B cell (primary cell): Measurements from ENCODE around the gene LEPR. TPM values are rescaled to one million over a fixed set of nuclear protein-coding genes. Genes with fewer than 3 reads are reported as not detected.

Experiments used
- ATAC-seq: fragments of 200-7000 bp; cut with Tn5 transposase; one replicate; pipeline ENCODE4 v1.10.0; 2021; ENCODE audit warnings: low read depth, mild to moderate bottlenecking, moderate number of reproducible peaks, moderate library complexity
- CTCF ChIA-PET: fragments of 350-600 bp; sonication (Branson Sonifier 250); formaldehyde crosslinking; loops from one replicate; lab custom pipeline; 2021; ENCODE audit warnings: antibody characterized with exemption, inconsistent platforms; lab: Charles Lee
- POLR2A ChIA-PET: fragments of 350-600 bp; sonication (Branson Sonifier 250); formaldehyde crosslinking; loops from one replicate; lab custom pipeline; 2021; ENCODE audit warnings: antibody characterized with exemption; lab: Charles Lee
- DNase-seq: peaks from one replicate; pipeline ENCODE4 v3.0.0; 2013
- H2AFZ ChIP-seq: 2 replicates; pipeline ENCODE4 v1.6.1; 2012; ENCODE audit warnings: mild to moderate bottlenecking, low read depth, low read length; ENCODE audit not compliant: insufficient read depth, poor library complexity, severe bottlenecking
- H3K27ac ChIP-seq, 2 donors: 1 replicate in 1 of 2; 2 replicates in 1 of 2; pipeline ENCODE4 v1.5.1; 2012 to 2013; ENCODE audit warnings: low read length in 2 of 2, mild to moderate bottlenecking in 2 of 2, moderate library complexity in 1 of 2
- H3K27me3 ChIP-seq, 4 experiments: fragments of 200-600 bp in 1 of 4; sonication (generic) in 1 of 4; replicated peaks in 1 of 4; 1 replicate in 2 of 4; 2 replicates in 2 of 4; pipeline versions ENCODE4 v1.6.1 to v1.7.0; 2013 to 2016; ENCODE audit warnings: low read length in 3 of 4, mild to moderate bottlenecking in 2 of 4, mixed read lengths in 1 of 4, moderate library complexity in 1 of 4; ENCODE audit not compliant: insufficient read depth in 4 of 4, control insufficient read depth in 3 of 4; ENCODE audit errors: control extremely low read depth in 1 of 4
- H3K36me3 ChIP-seq, 2 experiments: replicated peaks in 1 of 2; 1 replicate in 1 of 2; 2 replicates in 1 of 2; pipeline versions ENCODE4 v1.6.1 to v1.7.1; 2013; ENCODE audit warnings: low read length in 1 of 2; ENCODE audit not compliant: insufficient read depth in 2 of 2, control insufficient read depth in 1 of 2; ENCODE audit errors: control extremely low read depth in 1 of 2, extremely low read depth in 1 of 2
- H3K4me1 ChIP-seq, 2 donors: fragments of 200-600 bp in 1 of 2; sonication (generic) in 1 of 2; 1 replicate in 1 of 2; 2 replicates in 1 of 2; pipeline versions ENCODE4 v1.5.1 to v1.6.1; 2013 to 2017; ENCODE audit warnings: low read length in 2 of 2; ENCODE audit not compliant: control insufficient read depth in 2 of 2, insufficient read depth in 2 of 2
- H3K4me2 ChIP-seq: replicated peaks from 2 replicates; pipeline ENCODE3; 2012; ENCODE audit warnings: mild to moderate bottlenecking, low read depth, low read length; ENCODE audit not compliant: poor library complexity, severe bottlenecking
- H3K4me3 ChIP-seq, 5 experiments: fragments of 200-600 bp in 1 of 5; sonication (generic) in 1 of 5; 1 replicate in 3 of 5; 2 replicates in 2 of 5; pipeline versions ENCODE4 v1.5.1 to v1.7.0; 2011 to 2016; ENCODE audit warnings: low read length in 4 of 5, mild to moderate bottlenecking in 4 of 5, low read depth in 2 of 5, control low read depth in 1 of 5, moderate library complexity in 1 of 5; ENCODE audit not compliant: insufficient read depth in 1 of 5; ENCODE audit errors: control extremely low read depth in 1 of 5, extremely low read depth in 1 of 5
- H3K79me2 ChIP-seq: fragments of 200-600 bp; sonication (generic); one replicate; pipeline ENCODE4 v1.6.0; 2016; ENCODE audit warnings: low read length; ENCODE audit not compliant: control insufficient read depth, insufficient read depth
- H3K9ac ChIP-seq: fragments of 200-600 bp; sonication (generic); 2 replicates; pipeline ENCODE4 v1.6.1; 2017; ENCODE audit warnings: mild to moderate bottlenecking, low read length, moderate library complexity
- H3K9me3 ChIP-seq, 3 donors: one replicate each; pipeline versions ENCODE4 v1.6.1 to v1.7.1; 2013; ENCODE audit warnings: low read length in 2 of 3; ENCODE audit not compliant: control insufficient read depth in 2 of 3, insufficient read depth in 1 of 3; ENCODE audit errors: control extremely low read depth in 1 of 3
- H4K20me1 ChIP-seq: 2 replicates; pipeline ENCODE4 v1.6.0; 2012; ENCODE audit warnings: mild to moderate bottlenecking, low read length; ENCODE audit not compliant: insufficient read depth, control insufficient read depth, poor library complexity, severe bottlenecking
- H3K27ac Mint-ChIP-seq: one replicate; pipeline ENCODE4 v1.8.0; 2021; ENCODE audit warnings: mixed read lengths
- H3K27me3 Mint-ChIP-seq: one replicate; pipeline ENCODE4 v1.8.0; 2021; ENCODE audit warnings: mixed read lengths
- H3K4me1 Mint-ChIP-seq: one replicate; pipeline ENCODE4 v1.8.0; 2021; ENCODE audit warnings: mixed read lengths
- H3K4me3 Mint-ChIP-seq: one replicate; pipeline ENCODE4 v1.8.0; 2021; ENCODE audit warnings: mixed read lengths
- H3K9me3 Mint-ChIP-seq: one replicate; pipeline ENCODE4 v1.8.0; 2022; ENCODE audit warnings: mixed read lengths; ENCODE audit not compliant: insufficient read depth
- EZH2 ChIP-seq: IDR thresholded peaks from 2 replicates; pipeline ENCODE4 v1.6.1; 2012; ENCODE audit warnings: borderline replicate concordance, low read depth, mild to moderate bottlenecking, moderate library complexity, low read length; ENCODE audit not compliant: insufficient read depth, poor library complexity, severe bottlenecking
- WGBS: methylation state at CpG from one replicate; pipeline ENCODE4 v1.1.5; 2013; ENCODE audit warnings: missing lambda C conversion rate; ENCODE audit not compliant: insufficient coverage; 5-methylcytosine and 5-hydroxymethylcytosine counted together
- intact Hi-C: fragments of 100-400 bp; cut with micrococcal nuclease; formaldehyde crosslinking; loops from one replicate; pipeline ENCODE4 v1.10.0; 2022
- polyA plus RNA-seq: library from polyadenylated mRNA; depleted of rRNA; stranded (reverse); fragments of >200 nt; gene quantifications from 2 replicates; pipeline ENCODE4 v1.2.3, GENCODE V29; 2012
- total RNA-seq, 2 donors: library from RNA; stranded (reverse); fragments of 120-200 nt in 1 of 2; gene quantifications; 1 replicate in 1 of 2; 2 replicates in 1 of 2; pipeline versions ENCODE4 v1.2.3 to v1.2.4, GENCODE V29; 2013 to 2022
- TF ChIP-seq, protein P1 (sequence below): fragments of 200-600 bp; IDR thresholded peaks from one replicate; pipeline ENCODE4 v1.8.0; 2022; ENCODE audit warnings: antibody characterized with exemption, mild to moderate bottlenecking

Gene LEPR
- total and polyA plus RNA-seq, 2 donors (not counting 1 experiment from before 2014, with no cell fraction given) = 0.19 to 0.30 TPM

DNA sequence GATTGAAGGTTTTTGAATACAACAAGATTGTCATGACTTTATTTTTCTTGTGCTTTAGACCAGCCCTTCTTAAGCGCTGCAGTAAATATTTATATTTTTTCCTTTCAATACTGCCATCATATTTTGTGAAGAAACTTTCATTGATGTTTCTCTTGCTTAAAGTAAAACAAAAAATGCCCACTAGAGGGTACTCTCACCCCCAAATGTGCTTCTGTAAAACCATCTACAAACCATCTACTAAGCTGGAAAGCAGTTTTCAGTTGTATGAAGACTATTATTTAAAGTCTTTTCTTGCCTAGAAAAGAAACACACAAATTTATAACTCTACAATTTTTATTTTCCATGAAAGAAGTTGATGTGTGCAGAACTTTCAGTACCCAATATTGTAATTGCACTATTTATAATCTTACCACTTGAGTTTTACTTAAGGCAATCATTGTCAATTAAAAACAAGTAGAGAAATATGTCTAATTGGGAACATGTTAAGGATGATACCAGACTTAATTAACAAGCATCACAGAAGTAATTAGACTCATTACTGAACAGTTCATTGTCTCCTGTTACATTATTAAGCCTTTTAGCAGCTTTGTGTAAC lies 10.7 kb downstream of the LEPR start:
- H3K9me3 Mint-ChIP-seq = no peaks in the 10 kb centered on the region

DNA sequence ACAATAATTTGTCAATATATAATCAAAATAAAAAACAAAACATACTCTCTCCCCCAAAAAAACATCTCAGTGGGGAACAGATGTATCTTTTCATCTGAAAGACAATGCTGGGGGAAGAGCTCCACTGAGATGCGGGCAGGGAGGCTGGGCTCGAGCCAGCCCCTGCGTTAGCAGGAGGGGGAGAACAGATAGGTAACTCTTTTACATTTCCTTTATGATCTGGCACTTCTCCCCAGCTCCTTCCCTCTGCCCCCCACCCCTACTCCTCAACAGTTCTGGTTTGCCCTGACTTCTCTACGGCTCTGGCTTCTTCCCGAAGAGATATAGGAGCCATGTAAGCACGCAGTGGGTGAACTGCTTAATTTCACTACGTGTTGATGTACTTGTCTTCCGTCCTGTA lies 12.4 kb downstream of the LEPR start:
- H3K4me1 Mint-ChIP-seq = no peaks in the 10 kb centered on the region
- H3K27me3 ChIP-seq = no peaks in the 10 kb centered on the region
- DNase-seq (no peak), ATAC-seq (no peak)
- no peak overlapping the region for H3K4me2 ChIP-seq
- H2AFZ ChIP-seq = no peak overlapping the region
- ChIA-PET CTCF (interaction anchor here (0.8 to 1.2 kb wide), 2 partner anchors 13 to 1368 kb away, joined by 3 read pairs; partner anchors contain the start of genes INSL5, LEPR and LEPROT), POLR2A (no interaction called here)
- no peaks in the 10 kb centered on the region for H3K4me1 ChIP-seq
- no peaks in the 10 kb centered on the region for H3K79me2 ChIP-seq
- no peaks in the 10 kb centered on the region for H3K27me3 Mint-ChIP-seq
- no peak overlapping the region for H3K4me3 ChIP-seq
- no peaks in the 10 kb centered on the region for H3K9me3 ChIP-seq
- H3K9ac ChIP-seq = no peak overlapping the region
- H3K4me3 Mint-ChIP-seq = no peak overlapping the region
- no peak overlapping the region for H3K27ac Mint-ChIP-seq
- no peaks in the 10 kb centered on the region for H4K20me1 ChIP-seq
- WGBS = 100% methylated on average over 1 of the region's 8 CpGs
- TF ChIP-seq, protein P1, sequence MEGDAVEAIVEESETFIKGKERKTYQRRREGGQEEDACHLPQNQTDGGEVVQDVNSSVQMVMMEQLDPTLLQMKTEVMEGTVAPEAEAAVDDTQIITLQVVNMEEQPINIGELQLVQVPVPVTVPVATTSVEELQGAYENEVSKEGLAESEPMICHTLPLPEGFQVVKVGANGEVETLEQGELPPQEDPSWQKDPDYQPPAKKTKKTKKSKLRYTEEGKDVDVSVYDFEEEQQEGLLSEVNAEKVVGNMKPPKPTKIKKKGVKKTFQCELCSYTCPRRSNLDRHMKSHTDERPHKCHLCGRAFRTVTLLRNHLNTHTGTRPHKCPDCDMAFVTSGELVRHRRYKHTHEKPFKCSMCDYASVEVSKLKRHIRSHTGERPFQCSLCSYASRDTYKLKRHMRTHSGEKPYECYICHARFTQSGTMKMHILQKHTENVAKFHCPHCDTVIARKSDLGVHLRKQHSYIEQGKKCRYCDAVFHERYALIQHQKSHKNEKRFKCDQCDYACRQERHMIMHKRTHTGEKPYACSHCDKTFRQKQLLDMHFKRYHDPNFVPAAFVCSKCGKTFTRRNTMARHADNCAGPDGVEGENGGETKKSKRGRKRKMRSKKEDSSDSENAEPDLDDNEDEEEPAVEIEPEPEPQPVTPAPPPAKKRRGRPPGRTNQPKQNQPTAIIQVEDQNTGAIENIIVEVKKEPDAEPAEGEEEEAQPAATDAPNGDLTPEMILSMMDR = no peak
- no peak for TF ChIP-seq EZH2
- H3K36me3 ChIP-seq = peaks cover 3 to 7% of the 10 kb centered on the region in 2 experiments
- H3K27ac ChIP-seq = no peak overlapping the region
- intact Hi-C loops = loop anchor here (5.0 kb wide), 1 partner anchor 1014 kb away; no protein-coding TSS in a partner anchor
- H3K9me3 Mint-ChIP-seq = no peaks in the 10 kb centered on the region

More for the DNA sequence above, 10.7 kb downstream of the LEPR start:
- Histone ChIP-seq H4K20me1 (no peaks in the 10 kb centered on the region), H3K4me3 (no peak overlapping the region), H3K9ac (no peak overlapping the region), H3K27ac (no peak overlapping the region), H3K4me2 (no peak overlapping the region), H2AFZ (no peak overlapping the region), H3K79me2 (no peaks in the 10 kb centered on the region), H3K36me3 (peaks cover 3 to 7% of the 10 kb centered on the region in 2 experiments), H3K9me3 (no peaks in the 10 kb centered on the region), H3K27me3 (no peaks in the 10 kb centered on the region), H3K4me1 (no peaks in the 10 kb centered on the region)
- Mint-ChIP-seq H3K4me1 (no peaks in the 10 kb centered on the region), H3K27me3 (no peaks in the 10 kb centered on the region), H3K27ac (no peak overlapping the region), H3K4me3 (no peak overlapping the region)
- CTCF ChIA-PET = interaction anchor here (0.8 to 2.5 kb wide), 6 partner anchors 10 to 1015 kb away, joined by 3 to 15 read pairs (median 4); partner anchors contain the start of genes LEPR and LEPROT
- POLR2A ChIA-PET = no interaction called here
- TF ChIP-seq EZH2 = no peak
- TF ChIP-seq, protein P1 = peak; percentile 79
- ATAC-seq = no peak
- WGBS = no CpG with 5 or more reads among the region's 1 CpG
- peak; percentile 31 for DNase-seq
- intact Hi-C loops = loop anchor here (1.0 to 5.0 kb wide), 2 partner anchors 256 to 1016 kb away; no protein-coding TSS in a partner anchor
